AG04450 (cell line): ENCODE measurements around the gene KANK3. TPM values are rescaled to one million over a fixed set of nuclear protein-coding genes. Genes with fewer than 3 reads are reported as not detected.

Experiments used
- CTCF ChIA-PET: fragments of 300-600, 350-600 bp; formaldehyde crosslinking; extraction: SDS; loops from one replicate; lab custom pipeline; 2022; ENCODE audit warnings: antibody characterized with exemption, inconsistent platforms; lab: Charles Lee
- POLR2A ChIA-PET: fragments of 350-600 bp; formaldehyde crosslinking; extraction: SDS; loops from one replicate; lab custom pipeline; 2021; ENCODE audit warnings: antibody characterized with exemption, inconsistent platforms; lab: Yijun Ruan, JAX
- DNase-seq: peaks from one replicate; pipeline ENCODE4 v3.0.0-alpha.2; 2011; ENCODE audit warnings: low read depth, low spot score
- H3K27ac ChIP-seq: one replicate; pipeline ENCODE4 v1.5.1; 2012; ENCODE audit warnings: low read depth, low read length, control low read depth
- H3K27me3 ChIP-seq: one replicate; pipeline ENCODE4 v1.6.0; 2012; ENCODE audit warnings: low read length; ENCODE audit not compliant: control insufficient read depth, insufficient read depth
- H3K4me3 ChIP-seq: 2 replicates; pipeline ENCODE4 v1.5.1; 2011; ENCODE audit warnings: mild to moderate bottlenecking, low read depth, low read length, control low read depth
- H3K9me3 ChIP-seq: 2 replicates; pipeline ENCODE4 v1.5.1; 2012; ENCODE audit warnings: low read length; ENCODE audit not compliant: control insufficient read depth, insufficient read depth
- polyA minus RNA-seq: library from RNA; depleted of rRNA, polyadenylated mRNA; stranded (reverse); fragments of >200 nt; gene quantifications from 2 replicates; pipeline ENCODE4 v1.2.3, GENCODE V29; 2011; rRNA and poly(A)+ RNA removed
- polyA plus RNA-seq: library from polyadenylated mRNA; depleted of rRNA; stranded (reverse); fragments of >200 nt; gene quantifications from 2 replicates; pipeline ENCODE4 v1.2.3, GENCODE V29; 2011; rRNA removed
- TF ChIP-seq, protein P1 (sequence below): IDR thresholded peaks from 2 replicates; pipeline ENCODE4 v1.5.1; 2011; ENCODE audit warnings: low read depth, low read length, control low read depth, inconsistent platforms

KANK3 gene
- polyA plus RNA-seq (0.07 TPM in 1 of 2 replicates, not detected in the other), polyA minus RNA-seq (not detected in 2 replicates)

GRCh38 chr19:8342684-8343482 is at the start of gene KANK3:
KANK3 (minus strand) TSS chr19:8343262; CDS start chr19:8337828, 5,434 bp downstream.
- peak within 1 kb of the TSS; percentile 31; the same call in 1 of the 2 replicates for H3K4me3 ChIP-seq
- ChIA-PET POLR2A (interaction anchor here (0.6 kb wide), 1 partner anchor 18 kb away, joined by 8 read pairs; no protein-coding TSS in a partner anchor), CTCF (interaction anchor here (3.1 kb wide), 1 partner anchor 11 kb away, joined by 19 read pairs; no protein-coding TSS in a partner anchor)
- peaks cover 23% of the 10 kb centered on the region for H3K27me3 ChIP-seq
- TF ChIP-seq, protein P1, sequence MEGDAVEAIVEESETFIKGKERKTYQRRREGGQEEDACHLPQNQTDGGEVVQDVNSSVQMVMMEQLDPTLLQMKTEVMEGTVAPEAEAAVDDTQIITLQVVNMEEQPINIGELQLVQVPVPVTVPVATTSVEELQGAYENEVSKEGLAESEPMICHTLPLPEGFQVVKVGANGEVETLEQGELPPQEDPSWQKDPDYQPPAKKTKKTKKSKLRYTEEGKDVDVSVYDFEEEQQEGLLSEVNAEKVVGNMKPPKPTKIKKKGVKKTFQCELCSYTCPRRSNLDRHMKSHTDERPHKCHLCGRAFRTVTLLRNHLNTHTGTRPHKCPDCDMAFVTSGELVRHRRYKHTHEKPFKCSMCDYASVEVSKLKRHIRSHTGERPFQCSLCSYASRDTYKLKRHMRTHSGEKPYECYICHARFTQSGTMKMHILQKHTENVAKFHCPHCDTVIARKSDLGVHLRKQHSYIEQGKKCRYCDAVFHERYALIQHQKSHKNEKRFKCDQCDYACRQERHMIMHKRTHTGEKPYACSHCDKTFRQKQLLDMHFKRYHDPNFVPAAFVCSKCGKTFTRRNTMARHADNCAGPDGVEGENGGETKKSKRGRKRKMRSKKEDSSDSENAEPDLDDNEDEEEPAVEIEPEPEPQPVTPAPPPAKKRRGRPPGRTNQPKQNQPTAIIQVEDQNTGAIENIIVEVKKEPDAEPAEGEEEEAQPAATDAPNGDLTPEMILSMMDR: no peak
- H3K9me3 ChIP-seq: no peaks in the 10 kb centered on the region; the same call in 1 of the 2 replicates
- no peak within 1 kb of the TSS for H3K27ac ChIP-seq
- peak; percentile 73 for DNase-seq

DNA sequence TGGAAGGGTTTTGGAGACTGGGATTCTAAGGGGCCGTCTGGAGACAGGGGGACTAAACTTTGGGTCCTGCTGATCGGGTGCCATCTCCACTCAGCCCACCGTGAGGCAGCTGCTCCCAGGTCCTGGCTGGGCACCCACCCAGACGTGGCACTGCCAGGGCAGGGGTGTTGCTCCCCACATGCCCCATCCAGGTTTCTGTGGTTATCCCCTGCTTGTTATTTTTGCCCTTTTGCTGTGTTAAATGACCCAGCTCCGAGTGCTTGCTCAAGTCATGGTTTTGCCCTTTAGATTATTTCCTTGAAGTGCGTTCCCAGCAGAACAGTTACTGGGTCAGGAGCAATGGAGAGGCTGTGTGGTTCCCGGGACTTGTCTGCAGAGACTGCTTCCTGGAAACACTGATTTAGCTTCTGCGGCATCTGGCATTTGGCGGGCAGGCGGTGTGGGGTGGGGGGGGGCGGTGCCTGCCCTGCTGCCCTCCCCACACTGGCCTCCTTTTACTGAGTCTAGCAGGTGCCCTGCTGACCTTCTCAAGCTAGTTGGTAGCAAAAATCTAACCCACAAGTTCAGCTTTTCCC is 49.0 kb upstream of the KANK3 start:
- POLR2A ChIA-PET: interaction anchor here (0.7 to 1.1 kb wide), 2 partner anchors 30 to 123 kb away, joined by 3 to 4 read pairs; no protein-coding TSS in a partner anchor
- DNase-seq: no peak
- Histone ChIP-seq H3K27ac (peak overlapping the region; percentile 31), H3K4me3 (no peak overlapping the region), H3K9me3 (no peaks in the 10 kb centered on the region; the same call in 1 of the 2 replicates), H3K27me3 (no peaks in the 10 kb centered on the region)
- CTCF ChIA-PET: interaction anchor here (0.6 to 3.9 kb wide), 5 partner anchors 21 to 189 kb away, joined by 3 to 24 read pairs (median 4); partner anchors contain the start of gene MARCHF2
- TF ChIP-seq, protein P1: no peak

- CTCF ChIA-PET: interaction anchor here (0.6 to 3.9 kb wide), 6 partner anchors 22 to 190 kb away, joined by 3 to 24 read pairs (median 4); partner anchors contain the start of gene MARCHF2
- no peaks in the 10 kb centered on the region; the same call in 1 of the 2 replicates for H3K9me3 ChIP-seq
- H3K27ac ChIP-seq: peak overlapping the region; percentile 21
- H3K4me3 ChIP-seq: peak overlapping the region; percentile 1
- POLR2A ChIA-PET: interaction anchor here (0.5 to 1.9 kb wide), 12 partner anchors 21 to 1428 kb away, joined by 3 to 21 read pairs (median 6); partner anchors contain the start of genes ANGPTL4, FBXL12, HNRNPM and MARCHF2
- no peak for DNase-seq
- no peaks in the 10 kb centered on the region for H3K27me3 ChIP-seq
- TF ChIP-seq, protein P1: no peak
Observed at GRCh38 chr19:8391198-8392016, 48.3 kb upstream of the KANK3 start.

- ChIA-PET CTCF (interaction anchor here (0.6 to 3.9 kb wide), 3 partner anchors 17 to 37 kb away, joined by 3 to 24 read pairs (median 4); partner anchors contain the start of gene MARCHF2), POLR2A (interaction anchor here (0.5 to 1.9 kb wide), 15 partner anchors 12 to 1428 kb away, joined by 3 to 21 read pairs (median 6); partner anchors contain the start of genes ANGPTL4, FBXL12, HNRNPM and MARCHF2)
- Histone ChIP-seq H3K4me3 (peak overlapping the region; percentile 79), H3K9me3 (no peaks in the 10 kb centered on the region; the same call in 1 of the 2 replicates), H3K27me3 (no peaks in the 10 kb centered on the region), H3K27ac (peak overlapping the region; percentile 73)
- TF ChIP-seq, protein P1: no peak
- DNase-seq: peak; percentile 84
Observed at GRCh38 chr19:8390617-8390981, 47.5 kb upstream of the KANK3 start.
